ENCODE measurements around the gene TRIM29. TPM values are rescaled to one million over a fixed set of nuclear protein-coding genes. Genes with fewer than 3 reads are reported as not detected.

TRIM29 gene
- total and polyA plus RNA-seq, 2 of the 13 experiments (the other 11 are each of a cell fraction or from before 2014, with no cell fraction given), result 0.86 TPM

DNA sequence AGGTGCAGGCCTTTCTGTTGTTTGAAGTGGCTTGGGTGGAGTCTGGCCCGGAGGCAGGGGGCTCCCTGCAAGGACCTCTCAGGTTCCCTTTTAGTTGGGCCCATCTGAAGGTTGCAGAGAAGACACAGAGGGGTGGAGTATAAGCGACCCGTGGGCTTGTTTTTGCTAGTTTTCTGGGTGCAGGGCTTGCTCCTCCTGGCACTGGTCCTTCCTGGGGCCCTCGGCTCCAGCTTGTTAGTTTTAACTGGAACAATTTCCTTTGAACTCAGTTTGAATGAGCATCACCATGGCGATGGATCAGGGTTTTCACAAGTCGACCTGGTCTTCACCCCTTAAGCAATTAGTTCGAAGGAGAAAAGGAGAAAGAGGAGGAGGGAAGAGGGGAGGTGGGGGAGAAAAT, 44.5 kb upstream of the TRIM29 start:
- no peaks in the 10 kb centered on the region for H4K20me1 ChIP-seq (ENCODE audit: insufficient read depth, low read length)
- H3K27ac ChIP-seq (ENCODE audit: extremely low read length, insufficient read depth, low read length), result no peak overlapping the region
- H3K27me3 ChIP-seq (ENCODE audit: control insufficient read depth in 1 of 2, insufficient read depth in 2 of 2, low read length in 2 of 2), result no peaks in the 10 kb centered on the region
- no peak overlapping the region for H2AFZ ChIP-seq (ENCODE audit: low read length)
- ATAC-seq (no peak), DNase-seq (ENCODE audit: low spot score) (no peak), FAIRE-seq (no peak)
- H3K36me3 ChIP-seq (replicated peaks in 1 of 2; ENCODE audit: control insufficient read depth in 1 of 2, insufficient read depth in 2 of 2, low read length in 2 of 2), result no peaks in the 10 kb centered on the region
- H3K79me2 ChIP-seq (ENCODE audit: insufficient read depth, low read length), result peaks cover 2% of the 10 kb centered on the region
- 14% methylated on average over 6 of the region's 7 CpGs for WGBS (ENCODE audit: low lambda C conversion rate)
- peak overlapping the region; percentile 95 for H3K4me2 ChIP-seq (ENCODE audit: low read depth, low read length)
- intact Hi-C loops (cut with micrococcal nuclease; ENCODE audit: unreplicated experiment), result loop anchor here (2.0 to 10.0 kb wide), 2 partner anchors 28 to 518 kb away; partner anchors contain the start of gene OAF
- no peak overlapping the region for H3K9ac ChIP-seq (ENCODE audit: insufficient read depth, low read depth, low read length)
- in situ Hi-C loops (cut with HindIII; ENCODE audit: extremely low pct_ligation_motif_present, low pct_unique_long_range_greater_than_20kb), result no loop called here
- H3K4me1 ChIP-seq (ENCODE audit: insufficient read depth, low read length), result peaks cover 77% of the 10 kb centered on the region
- BruUV-seq (replicated peaks), result no TSS peak
- 0 out of 2 replicates have a peak, but pooled peaks have one; percentile 3 for TF ChIP-seq ZNF143 (CRISPR knock-in tag; IDR thresholded peaks at IDR 0.05)
- TF ChIP-seq TBX2 (CRISPR knock-in tag; IDR thresholded peaks at IDR 0.05; ENCODE audit: borderline replicate concordance), result 0 out of 2 replicates have a peak, but pooled peaks have one; percentile 5
- 0 out of 2 replicates have a peak, but pooled peaks have one; percentile 1 for TF ChIP-seq PHF8 (CRISPR knock-in tag; IDR thresholded peaks at IDR 0.05)
- TF ChIP-seq NFKB2 (CRISPR knock-in tag; IDR thresholded peaks at IDR 0.05; ENCODE audit: borderline replicate concordance), result no peak
- CTCF ChIA-PET (ENCODE audit: low intra/inter-chr PET ratio, low total read pairs), result interaction anchor here (1.2 to 1.9 kb wide), 3 partner anchors 10 to 48 kb away, joined by 3 to 13 read pairs (median 5); no protein-coding TSS in a partner anchor
- POLR2A ChIA-PET, result interaction anchor here (2.3 to 6.3 kb wide), 3 partner anchors 11 to 26 kb away, joined by 11 to 160 read pairs (median 27); no protein-coding TSS in a partner anchor
- no peak overlapping the region for H3K4me3 ChIP-seq (replicated peaks in 1 of 3; ENCODE audit: insufficient read depth in 1 of 3, low read depth in 2 of 3, low read length in 3 of 3)
- no peaks in the 10 kb centered on the region for H3K9me3 ChIP-seq (ENCODE audit: low read length)

DNA sequence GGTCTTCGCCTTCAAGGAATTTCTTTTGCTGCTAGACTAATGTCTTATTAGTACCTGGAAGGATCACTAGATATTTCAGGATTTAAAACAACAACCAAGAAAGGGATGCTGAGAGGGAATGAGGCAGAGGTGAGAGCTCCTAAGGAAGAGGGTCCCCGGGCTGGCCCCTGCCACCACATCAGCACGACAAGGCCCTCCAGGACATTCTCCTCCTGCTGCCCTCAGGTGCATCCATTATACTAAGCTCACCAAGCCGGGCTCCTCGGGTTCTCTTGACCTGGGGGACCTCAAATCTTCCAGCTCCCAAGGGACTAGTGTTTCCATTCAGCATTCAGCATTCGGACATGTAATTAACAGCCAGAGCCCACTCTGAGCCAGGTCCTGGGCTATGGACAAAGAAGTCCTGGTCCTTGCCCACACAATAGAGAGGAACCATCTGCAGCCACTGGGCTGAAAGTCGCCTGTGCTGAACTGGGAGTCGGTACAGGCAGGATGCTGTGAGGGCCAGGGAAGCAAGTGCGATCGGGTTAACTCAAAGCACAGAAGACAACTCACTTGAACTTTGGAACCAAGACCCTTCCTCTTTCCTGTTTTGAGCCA, 43.6 kb upstream of the TRIM29 start:
- Histone ChIP-seq H3K79me2 (ENCODE audit: insufficient read depth, low read length) (peaks cover 2% of the 10 kb centered on the region), H3K9me3 (ENCODE audit: low read length) (no peaks in the 10 kb centered on the region), H3K9ac (ENCODE audit: insufficient read depth, low read depth, low read length) (no peak overlapping the region), H3K27me3 (ENCODE audit: control insufficient read depth in 1 of 2, insufficient read depth in 2 of 2, low read length in 2 of 2) (no peaks in the 10 kb centered on the region), H3K4me2 (ENCODE audit: low read depth, low read length) (no peak overlapping the region), H3K36me3 (replicated peaks in 1 of 2; ENCODE audit: control insufficient read depth in 1 of 2, insufficient read depth in 2 of 2, low read length in 2 of 2) (no peaks in the 10 kb centered on the region), H4K20me1 (ENCODE audit: insufficient read depth, low read length) (no peaks in the 10 kb centered on the region), H3K27ac (ENCODE audit: extremely low read length, insufficient read depth, low read length) (no peak overlapping the region), H3K4me3 (replicated peaks in 1 of 3; ENCODE audit: insufficient read depth in 1 of 3, low read depth in 2 of 3, low read length in 3 of 3) (no peak overlapping the region), H2AFZ (ENCODE audit: low read length) (no peak overlapping the region), H3K4me1 (ENCODE audit: insufficient read depth, low read length) (peaks cover 68% of the 10 kb centered on the region)
- BruUV-seq (replicated peaks), result no TSS peak
- CTCF ChIA-PET (ENCODE audit: low intra/inter-chr PET ratio, low total read pairs), result interaction anchor here (1.9 kb wide), 1 partner anchor 9 kb away, joined by 13 read pairs; no protein-coding TSS in a partner anchor
- ATAC-seq (no peak), DNase-seq (ENCODE audit: low spot score) (no peak), FAIRE-seq (no peak)
- in situ Hi-C loops (cut with HindIII; ENCODE audit: extremely low pct_ligation_motif_present, low pct_unique_long_range_greater_than_20kb), result no loop called here
- intact Hi-C loops (cut with micrococcal nuclease; ENCODE audit: unreplicated experiment), result loop anchor here (10.0 kb wide), 1 partner anchor 517 kb away; no protein-coding TSS in a partner anchor
- WGBS (ENCODE audit: low lambda C conversion rate), result 93% methylated on average over 9 of the region's 10 CpGs
- POLR2A ChIA-PET, result interaction anchor here (0.5 to 4.4 kb wide), 8 partner anchors 9 to 48 kb away, joined by 3 to 27 read pairs (median 5); no protein-coding TSS in a partner anchor
- TF ChIP-seq ZNF20 (CRISPR knock-in tag; IDR thresholded peaks at IDR 0.05) (no peak), NR3C1 (CRISPR knock-in tag; IDR thresholded peaks at IDR 0.05) (no peak), HCFC1 (IDR thresholded peaks at IDR 0.05; ENCODE audit: low read depth, low read length) (no peak), RFX5 (IDR thresholded peaks at IDR 0.05; ENCODE audit: low read depth, low read length) (no peak), ZNF792 (CRISPR knock-in tag; IDR thresholded peaks at IDR 0.05) (no peak), ZNF180 (CRISPR knock-in tag; IDR thresholded peaks at IDR 0.05; ENCODE audit: borderline replicate concordance, low read depth) (no peak), ZBTB1 (CRISPR knock-in tag; IDR thresholded peaks at IDR 0.05; ENCODE audit: borderline replicate concordance) (no peak), ZNF737 (CRISPR knock-in tag; IDR thresholded peaks at IDR 0.05; ENCODE audit: borderline replicate concordance) (no peak), SIX4 (CRISPR knock-in tag; IDR thresholded peaks at IDR 0.05) (no peak)
- TF ChIP-seq, protein P1, sequence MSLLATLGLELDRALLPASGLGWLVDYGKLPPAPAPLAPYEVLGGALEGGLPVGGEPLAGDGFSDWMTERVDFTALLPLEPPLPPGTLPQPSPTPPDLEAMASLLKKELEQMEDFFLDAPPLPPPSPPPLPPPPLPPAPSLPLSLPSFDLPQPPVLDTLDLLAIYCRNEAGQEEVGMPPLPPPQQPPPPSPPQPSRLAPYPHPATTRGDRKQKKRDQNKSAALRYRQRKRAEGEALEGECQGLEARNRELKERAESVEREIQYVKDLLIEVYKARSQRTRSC (CRISPR knock-in tag; IDR thresholded peaks at IDR 0.05; ENCODE audit: low read depth), result no peak
- TF ChIP-seq, protein P2, sequence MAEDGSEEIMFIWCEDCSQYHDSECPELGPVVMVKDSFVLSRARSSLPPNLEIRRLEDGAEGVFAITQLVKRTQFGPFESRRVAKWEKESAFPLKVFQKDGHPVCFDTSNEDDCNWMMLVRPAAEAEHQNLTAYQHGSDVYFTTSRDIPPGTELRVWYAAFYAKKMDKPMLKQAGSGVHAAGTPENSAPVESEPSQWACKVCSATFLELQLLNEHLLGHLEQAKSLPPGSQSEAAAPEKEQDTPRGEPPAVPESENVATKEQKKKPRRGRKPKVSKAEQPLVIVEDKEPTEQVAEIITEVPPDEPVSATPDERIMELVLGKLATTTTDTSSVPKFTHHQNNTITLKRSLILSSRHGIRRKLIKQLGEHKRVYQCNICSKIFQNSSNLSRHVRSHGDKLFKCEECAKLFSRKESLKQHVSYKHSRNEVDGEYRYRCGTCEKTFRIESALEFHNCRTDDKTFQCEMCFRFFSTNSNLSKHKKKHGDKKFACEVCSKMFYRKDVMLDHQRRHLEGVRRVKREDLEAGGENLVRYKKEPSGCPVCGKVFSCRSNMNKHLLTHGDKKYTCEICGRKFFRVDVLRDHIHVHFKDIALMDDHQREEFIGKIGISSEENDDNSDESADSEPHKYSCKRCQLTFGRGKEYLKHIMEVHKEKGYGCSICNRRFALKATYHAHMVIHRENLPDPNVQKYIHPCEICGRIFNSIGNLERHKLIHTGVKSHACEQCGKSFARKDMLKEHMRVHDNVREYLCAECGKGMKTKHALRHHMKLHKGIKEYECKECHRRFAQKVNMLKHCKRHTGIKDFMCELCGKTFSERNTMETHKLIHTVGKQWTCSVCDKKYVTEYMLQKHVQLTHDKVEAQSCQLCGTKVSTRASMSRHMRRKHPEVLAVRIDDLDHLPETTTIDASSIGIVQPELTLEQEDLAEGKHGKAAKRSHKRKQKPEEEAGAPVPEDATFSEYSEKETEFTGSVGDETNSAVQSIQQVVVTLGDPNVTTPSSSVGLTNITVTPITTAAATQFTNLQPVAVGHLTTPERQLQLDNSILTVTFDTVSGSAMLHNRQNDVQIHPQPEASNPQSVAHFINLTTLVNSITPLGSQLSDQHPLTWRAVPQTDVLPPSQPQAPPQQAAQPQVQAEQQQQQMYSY (CRISPR knock-in tag; IDR thresholded peaks at IDR 0.05), result no peak

All from HepG2 (cell line).